Gastroesophageal sphincter (tissue), 4 donors: Measurements from ENCODE around the gene DHX58. TPM values are rescaled to one million over a fixed set of nuclear protein-coding genes. Genes with fewer than 3 reads are reported as not detected.

Experiments used
- ATAC-seq: fragments of 150-250 bp; one replicate; pipeline ENCODE4 v1.9.1; 2016; ENCODE audit warnings: mild to moderate bottlenecking, moderate library complexity
- H3K27ac ChIP-seq, 4 donors: fragments of 200-600 bp; sonication (generic) in 3 of 4; 1 replicate in 3 of 4; 2 replicates in 1 of 4; pipeline ENCODE4 v1.5.1; 2016 to 2019
- H3K27me3 ChIP-seq: fragments of 200-600 bp; sonication (generic); one replicate; pipeline ENCODE4 v1.5.1; 2019
- H3K36me3 ChIP-seq, 2 donors: fragments of 200-600 bp; sonication (generic); one replicate each; pipeline ENCODE4 v1.5.1; 2019; ENCODE audit warnings: control low read depth in 1 of 2
- H3K4me1 ChIP-seq, 3 donors: fragments of 200-600 bp; sonication (generic); 1 replicate in 2 of 3; 2 replicates in 1 of 3; pipeline ENCODE4 v1.5.1; 2016 to 2019; ENCODE audit warnings: control low read depth in 2 of 3
- H3K4me3 ChIP-seq, 2 donors: fragments of 200-600 bp; sonication (generic); one replicate each; pipeline ENCODE4 v1.5.1; 2019; ENCODE audit warnings: mild to moderate bottlenecking in 1 of 2, moderate library complexity in 1 of 2
- H3K9me3 ChIP-seq, 3 donors: fragments of 200-600 bp; sonication (generic); one replicate each; pipeline ENCODE4 v1.5.1; 2017 to 2019; ENCODE audit warnings: control low read depth in 2 of 3
- EP300 ChIP-seq: sonication (generic); formaldehyde crosslinking; IDR thresholded peaks from one replicate; pipeline ENCODE4 v1.6.1; 2017; ENCODE audit warnings: antibody characterized with exemption, mild to moderate bottlenecking
- POLR2A ChIP-seq, 2 donors: fragments of 450-650 bp; IDR thresholded peaks; one replicate each; pipeline ENCODE4 v1.6.1; 2017; ENCODE audit warnings: antibody characterized with exemption in 2 of 2, mild to moderate bottlenecking in 2 of 2, moderate library complexity in 1 of 2
- POLR2AphosphoS5 ChIP-seq: sonication (generic); formaldehyde crosslinking; IDR thresholded peaks from one replicate; pipeline ENCODE4 v1.6.1; 2017; ENCODE audit warnings: antibody characterized with exemption
- WGBS, 2 donors: methylation state at CpG; one replicate each; pipeline ENCODE4 v1.1.5; 2018; ENCODE audit warnings: low coverage in 1 of 2; 5-methylcytosine and 5-hydroxymethylcytosine counted together
- total RNA-seq, 4 donors: library from RNA; depleted of rRNA; stranded (reverse); fragments of >200 nt; gene quantifications; one replicate each; pipeline ENCODE4 v1.1.0, GENCODE V29; 2016
- TF ChIP-seq, protein P1 (sequence below), 4 experiments: fragments of 200-600 bp in 2 of 4; fragments of 450-650 bp in 2 of 4; sonication (generic) in 1 of 4; IDR thresholded peaks; one replicate each; pipeline ENCODE4 v1.5.1; 2017 to 2019; ENCODE audit warnings: antibody characterized with exemption in 4 of 4, mild to moderate bottlenecking in 2 of 4, moderate library complexity in 2 of 4

Gene DHX58
- 10 to 100 TPM; 11.3 to 21.3 (median 13.9) TPM for total RNA-seq

DNA sequence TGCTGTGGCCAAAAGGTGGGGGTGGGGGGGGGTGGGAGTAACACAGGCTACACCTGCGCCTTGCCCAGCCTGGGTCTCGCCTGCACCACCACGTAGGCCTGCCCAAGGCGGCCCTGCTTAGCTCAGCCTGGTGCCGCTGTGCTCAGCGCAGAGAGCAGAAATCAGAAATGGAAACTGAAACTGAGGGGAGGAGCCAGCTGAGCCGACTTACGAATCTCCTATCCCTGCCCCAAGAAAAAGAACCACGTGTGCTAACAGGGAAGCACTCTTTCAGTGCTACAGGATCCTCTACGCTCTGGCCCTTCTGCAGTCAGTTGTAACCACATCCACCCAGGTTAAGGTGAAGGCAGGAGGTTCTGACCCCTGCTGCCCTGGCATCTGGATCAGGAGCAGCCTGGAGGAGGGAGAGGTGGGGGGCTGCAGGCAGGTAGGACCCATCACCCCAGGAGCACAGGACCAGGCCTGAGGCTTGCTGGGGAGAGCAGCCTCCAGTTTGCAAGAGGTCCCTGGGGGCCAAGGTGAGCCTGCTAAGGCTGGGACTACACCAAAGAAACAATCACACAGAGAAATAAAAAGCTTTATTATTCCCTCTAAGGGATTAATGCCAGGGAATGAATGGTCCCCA is at the start of gene DHX58:
Gene DHX58, minus strand, starts transcription at position 163 of the 625 bp plus-strand sequence. CDS start 822 bp downstream, outside the sequence.
- WGBS, 2 donors, result 0% methylated on average over 1 to 2 of the region's 10 CpGs
- Histone ChIP-seq H3K27me3 (no peaks in the 10 kb centered on the region), H3K9me3 (no peaks in the 10 kb centered on the region), H3K27ac (peak within 1 kb of the TSS; percentile 51 to 96 (median 92)), H3K4me1 (peaks cover 0 to 48% (median 15%) of the 10 kb centered on the region in 3 donors), H3K36me3 (peaks cover 0 to 56% of the 10 kb centered on the region in 2 donors), H3K4me3 (peak within 1 kb of the TSS; percentile 39 to 67)
- peak; percentile 91 for ATAC-seq
- TF ChIP-seq EP300 (no peak), POLR2AphosphoS5 (peak; percentile 71), POLR2A (IDR thresholded peaks at IDR 0.05) (peak; percentile 47 to 65)
- TF ChIP-seq, protein P1, sequence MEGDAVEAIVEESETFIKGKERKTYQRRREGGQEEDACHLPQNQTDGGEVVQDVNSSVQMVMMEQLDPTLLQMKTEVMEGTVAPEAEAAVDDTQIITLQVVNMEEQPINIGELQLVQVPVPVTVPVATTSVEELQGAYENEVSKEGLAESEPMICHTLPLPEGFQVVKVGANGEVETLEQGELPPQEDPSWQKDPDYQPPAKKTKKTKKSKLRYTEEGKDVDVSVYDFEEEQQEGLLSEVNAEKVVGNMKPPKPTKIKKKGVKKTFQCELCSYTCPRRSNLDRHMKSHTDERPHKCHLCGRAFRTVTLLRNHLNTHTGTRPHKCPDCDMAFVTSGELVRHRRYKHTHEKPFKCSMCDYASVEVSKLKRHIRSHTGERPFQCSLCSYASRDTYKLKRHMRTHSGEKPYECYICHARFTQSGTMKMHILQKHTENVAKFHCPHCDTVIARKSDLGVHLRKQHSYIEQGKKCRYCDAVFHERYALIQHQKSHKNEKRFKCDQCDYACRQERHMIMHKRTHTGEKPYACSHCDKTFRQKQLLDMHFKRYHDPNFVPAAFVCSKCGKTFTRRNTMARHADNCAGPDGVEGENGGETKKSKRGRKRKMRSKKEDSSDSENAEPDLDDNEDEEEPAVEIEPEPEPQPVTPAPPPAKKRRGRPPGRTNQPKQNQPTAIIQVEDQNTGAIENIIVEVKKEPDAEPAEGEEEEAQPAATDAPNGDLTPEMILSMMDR (IDR thresholded peaks at IDR 0.05), result no peak

DNA sequence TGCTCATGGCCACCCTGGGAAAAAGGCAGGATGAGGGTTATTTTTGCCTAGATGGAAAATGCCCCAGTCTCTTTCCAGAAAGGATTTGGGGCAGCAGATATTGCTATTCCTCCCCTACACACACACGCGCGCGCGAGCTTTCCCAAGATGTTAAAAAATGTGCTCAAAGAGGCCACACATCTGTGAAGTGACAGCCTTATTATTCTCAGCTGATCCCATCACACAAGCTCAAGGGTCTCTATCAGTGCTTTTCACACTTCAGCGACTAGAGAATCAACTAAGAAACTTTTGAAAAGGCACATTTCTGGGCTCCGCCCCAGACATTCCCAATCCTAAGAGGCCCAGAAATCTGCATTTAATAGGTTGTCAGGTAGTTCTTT is 48.0 kb upstream of the DHX58 start:
- no peak for ATAC-seq
- peaks cover 6% of the 10 kb centered on the region for H3K27me3 ChIP-seq
- H3K27ac ChIP-seq, result no peak overlapping the region
- 73 to 75% methylated on average over 3 to 5 of the region's 7 CpGs for WGBS, 2 donors
- H3K36me3 ChIP-seq, result no peaks in the 10 kb centered on the region
- H3K4me1 ChIP-seq, result peaks cover 0 to 3% (median 0%) of the 10 kb centered on the region in 3 donors
- TF ChIP-seq, protein P1 (IDR thresholded peaks at IDR 0.05), result no peak
- TF ChIP-seq EP300 (no peak), POLR2AphosphoS5 (no peak)
- no peak overlapping the region for H3K4me3 ChIP-seq
- no peaks in the 10 kb centered on the region for H3K9me3 ChIP-seq

DNA sequence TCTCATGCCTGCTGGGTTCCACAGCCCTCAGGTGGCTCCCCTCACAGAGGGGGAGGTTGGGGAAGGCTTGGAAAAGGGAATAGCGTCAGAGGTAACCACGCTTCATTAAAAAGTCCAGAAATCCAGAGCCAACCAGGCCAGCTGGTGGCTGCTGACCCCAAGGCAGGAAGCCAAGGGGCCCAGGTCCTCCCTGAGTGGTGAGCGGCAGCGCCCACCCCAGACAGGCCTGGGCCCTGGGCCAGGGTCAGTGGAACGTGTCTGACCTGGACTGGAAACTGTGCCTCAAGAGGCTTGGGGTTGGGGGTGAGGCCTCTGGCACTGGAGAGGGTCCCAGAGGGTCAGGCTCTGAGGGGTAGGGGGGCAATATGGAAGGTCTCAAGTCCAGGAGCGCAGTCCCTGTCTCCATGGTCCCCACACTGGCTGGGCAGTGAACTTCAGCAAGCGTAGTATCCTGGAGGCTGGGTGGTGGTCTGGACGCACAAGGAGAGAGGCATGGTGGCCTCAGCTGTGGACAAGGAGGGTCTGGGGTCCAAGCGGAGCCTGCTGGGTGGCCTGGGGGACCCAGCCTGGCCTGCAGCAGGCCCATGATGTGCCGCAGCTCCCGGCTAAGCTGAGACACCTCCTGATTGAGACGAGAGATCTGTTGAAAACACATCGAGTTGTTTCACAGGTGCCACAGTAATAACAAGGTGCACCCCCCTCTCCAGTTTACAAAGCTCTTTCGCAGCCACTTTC is 47.4 kb upstream of the DHX58 start:
- H3K9me3 ChIP-seq, result no peaks in the 10 kb centered on the region
- 73% methylated on average over 5 of the region's 14 CpGs; no CpG with 5 or more reads in 1 of the 2 donors for WGBS, 2 donors
- H3K4me3 ChIP-seq, result no peak overlapping the region
- TF ChIP-seq POLR2A (IDR thresholded peaks at IDR 0.05) (no peak), EP300 (no peak), POLR2AphosphoS5 (no peak)
- TF ChIP-seq, protein P1 (IDR thresholded peaks at IDR 0.05), result no peak
- H3K4me1 ChIP-seq, result peaks cover 0 to 8% (median 0%) of the 10 kb centered on the region in 3 donors
- no peaks in the 10 kb centered on the region for H3K36me3 ChIP-seq
- peaks cover 6% of the 10 kb centered on the region for H3K27me3 ChIP-seq
- no peak for ATAC-seq
- no peak overlapping the region for H3K27ac ChIP-seq

DNA sequence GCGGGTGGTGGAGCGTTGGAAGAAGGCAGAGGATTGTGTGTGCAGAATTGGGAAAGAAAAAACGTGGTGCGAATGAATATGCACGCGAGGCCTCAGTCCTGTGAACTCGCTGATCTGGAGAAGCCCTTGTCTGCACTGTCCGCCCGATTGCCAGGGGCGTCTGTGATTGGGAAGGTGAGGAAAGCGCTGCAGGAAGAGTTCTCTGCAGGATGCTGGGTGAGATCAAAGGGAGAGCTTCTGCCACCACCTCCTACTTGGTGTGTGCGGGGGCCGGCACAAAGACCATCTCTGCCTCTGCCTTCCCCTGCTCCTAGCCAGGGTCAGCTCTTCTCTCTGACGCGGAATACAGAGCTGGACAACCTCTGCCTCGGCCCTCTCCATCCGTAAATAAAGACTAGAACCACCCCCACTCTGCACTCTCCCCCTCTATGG is 43.1 kb upstream of the DHX58 start:
- Histone ChIP-seq H3K36me3 (peaks cover 0 to 14% of the 10 kb centered on the region in 2 donors), H3K27me3 (no peaks in the 10 kb centered on the region), H3K4me1 (peaks cover 3 to 46% (median 24%) of the 10 kb centered on the region in 3 donors), H3K4me3 (peak overlapping the region; percentile 11 to 98), H3K9me3 (no peaks in the 10 kb centered on the region), H3K27ac (peak overlapping the region in 2 of 4 donors; percentile 68 to 88)
- TF ChIP-seq POLR2AphosphoS5, result no peak
- TF ChIP-seq, protein P1 (IDR thresholded peaks at IDR 0.05), result no peak
- no peak for TF ChIP-seq EP300
- no peak for TF ChIP-seq POLR2A (IDR thresholded peaks at IDR 0.05)
- 20 to 39% methylated on average over 2 to 11 of the region's 17 CpGs for WGBS, 2 donors
- no peak for ATAC-seq
